HG03139 (cell line): Measurements from ENCODE around the gene LARGE1.

ENCODE experiments used
- ATAC-seq: cut with Tn5 transposase; IDR thresholded peaks from one replicate; pipeline ENCODE4 v1.9.1; 2021; ENCODE audit not compliant: unreplicated experiment

LARGE1 gene

GRCh38 chr22:33886696-33887095 is 33.6 kb downstream of the LARGE1 start:
- ATAC-seq: no peak

DNA sequence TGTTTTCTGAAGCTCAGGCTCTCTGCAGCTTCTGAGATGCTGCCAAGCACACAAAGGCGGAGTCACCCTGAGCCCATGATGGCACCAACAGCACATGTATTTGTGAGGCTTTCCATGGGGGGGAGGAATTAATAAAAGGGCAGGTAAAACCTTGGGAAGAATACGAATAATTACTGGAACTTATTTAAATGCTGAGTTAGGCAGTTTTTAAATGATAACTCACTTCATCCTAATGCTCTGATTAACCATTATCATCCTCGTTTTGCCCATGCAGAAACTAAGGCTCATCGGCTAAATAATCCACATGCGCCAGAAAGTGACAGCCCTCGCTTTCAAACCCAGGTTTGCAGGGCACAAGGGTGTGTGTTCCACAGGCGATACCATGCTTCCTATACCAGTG is 35.4 kb downstream of the LARGE1 start:
- no peak for ATAC-seq

GRCh38 chr22:33883961-33884808 is 36.1 kb downstream of the LARGE1 start:
- no peak for ATAC-seq

DNA sequence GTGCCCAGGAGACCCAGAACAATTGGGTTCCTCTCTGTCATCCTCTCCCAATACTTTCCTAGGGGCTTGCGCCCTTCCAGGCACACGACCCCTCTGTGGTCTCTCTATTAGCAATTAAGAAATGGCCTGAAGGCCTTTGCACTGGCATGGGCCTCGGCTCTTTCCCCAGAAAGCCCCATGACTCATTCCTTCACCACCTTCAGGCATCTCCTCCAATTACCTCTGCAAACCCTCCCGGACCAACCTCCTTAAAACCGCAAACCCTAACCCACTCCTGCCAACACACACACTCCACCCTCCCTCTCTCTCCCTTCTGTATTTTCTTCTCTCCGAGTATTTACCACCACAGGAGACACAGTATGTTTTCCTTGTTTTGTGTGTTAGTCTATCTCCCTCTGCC is 36.7 kb downstream of the LARGE1 start:
- no peak for ATAC-seq

GRCh38 chr22:33882991-33883390 is 37.3 kb downstream of the LARGE1 start:
- no peak for ATAC-seq

DNA sequence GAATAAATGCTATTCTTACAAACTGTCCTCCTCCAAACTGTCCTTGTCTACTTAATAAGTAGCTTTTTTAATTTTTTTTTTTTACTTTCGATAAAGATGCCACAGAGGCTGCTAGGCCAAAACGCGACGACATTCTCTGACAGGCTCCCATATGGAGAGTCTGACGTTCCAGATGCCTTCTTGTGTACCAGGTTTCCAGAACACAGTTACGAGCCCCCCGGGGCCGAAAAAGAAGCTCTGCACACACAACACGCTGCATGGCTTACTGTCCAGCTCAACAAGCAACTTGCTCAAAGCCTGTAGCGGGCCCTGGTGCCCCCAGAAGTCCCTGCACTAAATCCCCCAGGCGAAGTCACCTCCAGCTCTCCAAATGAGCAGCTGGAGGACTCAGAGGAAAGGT is 39.3 kb downstream of the LARGE1 start:
- no peak for ATAC-seq

DNA sequence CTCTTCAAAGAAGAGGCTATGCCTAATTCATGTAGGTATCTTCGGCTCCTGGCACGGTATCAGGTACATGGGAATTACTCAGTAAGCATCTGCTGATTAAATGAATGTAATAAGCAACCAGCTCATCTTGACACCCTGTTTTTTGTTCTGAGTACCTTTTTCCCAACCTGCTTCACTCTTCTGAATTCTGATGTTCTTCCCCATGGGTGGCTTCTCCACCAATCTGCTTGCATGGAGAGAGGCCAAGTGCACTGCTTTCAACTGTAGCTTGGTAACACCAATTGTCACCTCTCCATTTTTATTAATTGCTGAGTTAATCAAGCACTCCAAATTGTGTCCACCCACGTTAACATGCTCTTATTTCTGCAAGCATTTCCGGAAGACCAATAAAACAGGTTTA is 40.5 kb downstream of the LARGE1 start:
- ATAC-seq: no peak

- ATAC-seq: no peak
Measured at GRCh38 chr22:33875316-33875715, 45.0 kb downstream of the LARGE1 start.

DNA sequence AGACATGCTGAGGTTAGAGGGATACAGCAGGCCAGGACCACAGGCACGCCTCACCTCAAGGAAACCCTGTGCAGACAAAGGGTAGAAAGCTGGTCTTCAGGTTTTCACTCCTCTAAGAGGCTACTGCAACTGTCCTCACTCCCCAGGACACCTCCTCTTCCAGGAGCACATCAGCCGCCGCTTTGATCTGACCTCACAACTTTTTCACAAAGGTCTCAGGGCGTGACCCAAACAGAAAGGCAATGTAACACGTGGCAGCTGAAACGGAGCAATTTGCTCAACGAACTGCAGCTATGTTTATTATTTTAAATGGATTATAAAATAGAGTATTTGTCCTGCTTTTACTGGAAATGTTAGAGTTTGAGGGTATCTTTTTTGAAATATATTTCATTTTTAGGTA is 46.1 kb downstream of the LARGE1 start:
- ATAC-seq: no peak

- ATAC-seq: no peak
Measured at GRCh38 chr22:33873666-33874065, 46.6 kb downstream of the LARGE1 start.

- ATAC-seq: no peak
Measured at GRCh38 chr22:33873186-33873585, 47.1 kb downstream of the LARGE1 start.

DNA sequence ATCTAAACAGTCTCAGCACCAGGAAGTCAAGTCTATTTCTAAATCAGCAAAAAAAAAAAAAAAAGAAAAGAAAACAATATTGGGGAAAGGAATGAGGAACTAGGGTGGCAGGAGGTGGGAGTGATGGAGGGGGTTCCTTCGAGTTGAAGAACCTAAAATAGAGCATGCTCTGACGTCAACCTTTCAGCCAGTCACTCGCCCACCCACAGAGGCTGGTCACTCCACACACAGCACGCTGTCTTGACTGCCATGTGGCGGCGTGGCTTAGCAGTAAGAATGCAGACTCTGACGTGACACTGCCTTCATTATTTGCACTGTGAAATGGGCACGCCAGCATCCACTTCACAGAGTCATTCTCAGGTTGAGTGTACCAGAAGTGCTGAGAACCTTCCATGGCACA is 48.3 kb downstream of the LARGE1 start:
- ATAC-seq: no peak

GRCh38 chr22:33869946-33870345 is 50.3 kb downstream of the LARGE1 start:
- ATAC-seq: no peak

GRCh38 chr22:33867971-33868370 is 52.3 kb downstream of the LARGE1 start:
- no peak for ATAC-seq

DNA sequence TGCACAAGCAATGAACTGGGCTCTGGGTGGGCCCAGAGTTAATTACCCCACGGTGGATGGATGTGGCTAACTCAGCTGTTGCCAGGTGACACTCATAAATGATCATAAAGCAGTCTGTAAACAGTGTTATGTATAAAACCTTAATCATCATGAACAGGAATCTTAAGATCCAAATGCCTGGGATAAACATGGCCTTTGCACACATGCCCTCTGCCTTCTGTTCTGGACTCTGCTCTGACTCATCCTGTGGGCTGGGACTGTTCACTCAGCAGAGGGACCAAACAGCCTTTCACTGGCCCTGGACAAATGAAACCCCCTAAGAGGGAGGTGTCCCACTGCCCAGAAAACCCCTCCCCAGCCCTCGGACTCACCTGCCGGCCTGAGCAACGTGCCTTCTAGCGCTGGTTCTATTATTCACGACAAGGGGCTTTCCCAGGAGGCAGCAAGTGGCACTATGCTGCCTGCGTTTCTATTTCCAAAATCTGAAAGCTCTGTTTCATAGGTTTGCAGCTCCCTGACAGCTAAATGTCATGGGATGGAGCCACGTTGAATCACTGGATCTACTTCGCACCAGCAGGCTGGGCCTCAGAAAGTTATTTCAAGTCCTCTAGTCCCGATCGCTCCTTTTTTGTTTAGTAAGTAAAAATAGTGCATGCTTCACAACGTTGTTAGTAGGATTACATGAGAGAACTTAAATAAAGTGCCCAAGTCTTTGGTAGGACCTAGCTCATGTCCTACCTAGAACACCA is 53.0 kb downstream of the LARGE1 start:
- no peak for ATAC-seq

DNA sequence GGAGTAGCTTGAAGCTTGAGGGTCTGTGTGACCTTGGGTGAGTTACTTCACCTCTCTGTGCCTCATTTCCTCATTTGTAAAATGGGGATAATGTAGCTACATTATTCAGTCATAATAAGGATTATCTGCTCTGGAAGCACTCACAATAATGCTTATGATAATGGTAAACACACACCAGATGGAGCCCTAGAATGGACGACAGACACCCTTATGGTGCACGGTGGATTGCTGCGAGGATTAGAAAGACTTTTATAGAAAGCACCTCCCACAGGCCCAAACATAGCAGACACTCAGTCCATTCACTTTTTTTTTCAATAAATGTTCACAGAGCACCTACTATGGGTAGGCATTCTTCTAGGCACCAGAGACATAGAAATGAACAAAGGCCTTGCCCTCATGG is 53.8 kb downstream of the LARGE1 start:
- ATAC-seq: no peak

DNA sequence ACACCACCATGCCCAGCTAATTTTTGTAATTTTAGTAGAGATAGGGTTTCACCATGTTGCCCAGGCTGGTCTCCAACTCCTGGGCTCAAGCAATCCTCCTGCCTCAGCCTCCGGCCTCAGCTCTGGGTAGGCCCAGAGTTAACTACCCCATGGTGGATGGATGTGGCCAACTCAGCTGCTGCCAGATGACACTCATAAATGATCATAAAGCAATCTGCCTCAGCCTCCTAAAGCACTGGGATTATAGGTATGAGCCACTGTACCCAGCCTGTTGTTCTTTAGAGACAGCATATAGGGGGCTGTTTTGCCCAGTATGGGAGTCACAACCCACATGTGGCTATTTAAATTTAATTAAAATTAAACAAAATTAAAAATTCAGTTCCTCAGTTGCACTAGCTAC is 54.3 kb downstream of the LARGE1 start:
- no peak for ATAC-seq

GRCh38 chr22:33865248-33865647 is 55.0 kb downstream of the LARGE1 start:
- no peak for ATAC-seq

GRCh38 chr22:33864723-33865130 is 55.5 kb downstream of the LARGE1 start:
- no peak for ATAC-seq

- no peak for ATAC-seq
Measured at GRCh38 chr22:33861216-33861875, 58.9 kb downstream of the LARGE1 start.

DNA sequence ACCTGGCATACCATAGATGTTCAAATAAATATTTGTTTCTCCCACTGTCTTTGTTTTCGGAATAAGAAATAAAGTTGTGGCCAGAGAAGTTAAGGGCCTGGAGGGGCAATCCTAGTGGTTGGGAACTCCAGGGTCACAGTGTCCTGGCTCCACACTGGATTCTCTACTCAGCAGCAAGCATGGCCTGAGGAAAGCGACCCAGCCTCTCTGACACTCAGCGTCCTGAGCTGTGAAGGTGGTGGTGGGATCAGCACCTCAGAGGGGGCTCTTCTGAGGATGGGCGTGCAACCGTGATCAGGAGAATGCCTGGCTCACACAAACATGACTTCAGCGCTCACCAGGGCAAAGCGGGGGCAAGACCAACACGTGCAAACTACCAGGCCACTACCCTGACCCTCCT is 59.9 kb downstream of the LARGE1 start:
- no peak for ATAC-seq

GRCh38 chr22:33859311-33859710 is 61.0 kb downstream of the LARGE1 start:
- ATAC-seq: no peak
